DOHH2 (cell line): ENCODE measurements around the gene IFT20.

Experiments used
- H3F3A ChIP-seq: fragments of 200-600 bp; sonication (generic), shearing (Covaris generic); 2 replicates; pipeline ENCODE4 v1.6.0; 2016; ENCODE audit warnings: antibody characterized with exemption, mild to moderate bottlenecking; ENCODE audit not compliant: control insufficient read depth, insufficient read depth
- H3K27ac ChIP-seq: fragments of 200-600 bp; sonication (generic); 2 replicates; pipeline ENCODE4 v1.5.1; 2014; ENCODE audit warnings: low read depth, mild to moderate bottlenecking, low read length, moderate library complexity
- H3K27me3 ChIP-seq: fragments of 200-600 bp; sonication (generic); 2 replicates; pipeline ENCODE4 v1.6.1; 2014; ENCODE audit warnings: mild to moderate bottlenecking, low read length, mixed read lengths; ENCODE audit not compliant: control insufficient read depth
- H3K36me3 ChIP-seq: fragments of 200-600 bp; sonication (generic); 2 replicates; pipeline ENCODE4 v1.6.1; 2014; ENCODE audit warnings: mild to moderate bottlenecking, low read length, moderate library complexity, mixed read lengths; ENCODE audit not compliant: control insufficient read depth
- H3K4me1 ChIP-seq: fragments of 200-600 bp; sonication (generic); 2 replicates; pipeline ENCODE4 v1.6.1; 2014; ENCODE audit warnings: mild to moderate bottlenecking, low read length, mixed read lengths; ENCODE audit not compliant: control insufficient read depth
- H3K4me2 ChIP-seq: fragments of 200-600 bp; sonication (generic); 2 replicates; pipeline ENCODE4 v1.6.0; 2014; ENCODE audit warnings: mild to moderate bottlenecking, low read length, moderate library complexity
- H3K4me3 ChIP-seq: fragments of 200-600 bp; sonication (generic); 2 replicates; pipeline ENCODE4 v1.5.1; 2014; ENCODE audit warnings: mild to moderate bottlenecking, low read length, mixed read lengths
- H3K79me2 ChIP-seq: fragments of 200-600 bp; sonication (generic); 2 replicates; pipeline ENCODE4 v1.6.1; 2014; ENCODE audit warnings: mild to moderate bottlenecking, low read length, mixed read lengths; ENCODE audit not compliant: control insufficient read depth
- H3K9me2 ChIP-seq: fragments of 200-600 bp; sonication (generic); replicated peaks from 2 replicates; pipeline ENCODE4 v1.6.1; 2014; ENCODE audit warnings: mild to moderate bottlenecking, low read length, mixed read lengths; ENCODE audit not compliant: control insufficient read depth
- H3K9me3 ChIP-seq: fragments of 200-600 bp; sonication (generic); 2 replicates; pipeline ENCODE4 v1.6.1; 2014; ENCODE audit warnings: antibody characterized with exemption, low read length, mixed read lengths; ENCODE audit not compliant: control insufficient read depth, insufficient read depth
- H4K20me1 ChIP-seq: fragments of 200-600 bp; sonication (generic); 2 replicates; pipeline ENCODE4 v1.6.0; 2014; ENCODE audit warnings: low read depth, mild to moderate bottlenecking, antibody characterized with exemption, low read length, moderate library complexity; ENCODE audit not compliant: control insufficient read depth, insufficient read depth
- EZH2phosphoT487 ChIP-seq: fragments of 200-600 bp; sonication (generic); IDR thresholded peaks from 2 replicates; pipeline ENCODE4 v1.6.1; 2017; ENCODE audit warnings: borderline replicate concordance, mild to moderate bottlenecking, antibody characterized with exemption, low read length, moderate library complexity, mixed read lengths
- TF ChIP-seq, protein P1 (sequence below): fragments of 200-600 bp; sonication (generic); IDR thresholded peaks from one replicate; pipeline ENCODE4 v1.5.1; 2014; ENCODE audit warnings: antibody characterized with exemption, mild to moderate bottlenecking, low read depth, low read length; ENCODE audit not compliant: poor library complexity, severe bottlenecking

The IFT20 gene

DNA sequence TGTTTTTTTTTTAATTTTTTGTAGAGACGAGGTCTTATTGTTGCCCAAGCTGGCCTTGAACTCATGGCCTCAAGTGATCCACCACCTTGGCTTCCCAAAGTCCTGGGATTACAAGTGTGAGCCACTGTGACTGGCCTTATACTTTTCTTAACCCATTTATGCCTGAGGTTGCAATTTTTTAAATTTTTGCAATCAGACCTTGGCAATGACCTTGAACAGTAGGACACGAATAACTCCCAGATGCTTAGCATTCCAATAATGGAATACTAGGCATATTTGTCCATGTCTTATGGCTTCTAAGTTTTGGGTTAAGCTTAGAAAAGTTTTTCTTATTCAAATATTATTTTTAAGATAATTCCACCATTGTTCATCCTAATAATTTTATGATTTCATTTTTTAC is 44.6 kb downstream of the IFT20 start:
- Histone ChIP-seq H3K27me3 (peaks cover 5% of the 10 kb centered on the region; the same call in 1 of the 2 replicates), H3K27ac (no peak overlapping the region), H4K20me1 (no peaks in the 10 kb centered on the region), H3K9me3 (no peaks in the 10 kb centered on the region), H3K4me1 (no peaks in the 10 kb centered on the region), H3F3A (no peaks in the 10 kb centered on the region), H3K9me2 (no peaks in the 10 kb centered on the region), H3K79me2 (no peaks in the 10 kb centered on the region), H3K36me3 (no peaks in the 10 kb centered on the region), H3K4me3 (no peak overlapping the region), H3K4me2 (no peak overlapping the region)
- TF ChIP-seq, protein P1, sequence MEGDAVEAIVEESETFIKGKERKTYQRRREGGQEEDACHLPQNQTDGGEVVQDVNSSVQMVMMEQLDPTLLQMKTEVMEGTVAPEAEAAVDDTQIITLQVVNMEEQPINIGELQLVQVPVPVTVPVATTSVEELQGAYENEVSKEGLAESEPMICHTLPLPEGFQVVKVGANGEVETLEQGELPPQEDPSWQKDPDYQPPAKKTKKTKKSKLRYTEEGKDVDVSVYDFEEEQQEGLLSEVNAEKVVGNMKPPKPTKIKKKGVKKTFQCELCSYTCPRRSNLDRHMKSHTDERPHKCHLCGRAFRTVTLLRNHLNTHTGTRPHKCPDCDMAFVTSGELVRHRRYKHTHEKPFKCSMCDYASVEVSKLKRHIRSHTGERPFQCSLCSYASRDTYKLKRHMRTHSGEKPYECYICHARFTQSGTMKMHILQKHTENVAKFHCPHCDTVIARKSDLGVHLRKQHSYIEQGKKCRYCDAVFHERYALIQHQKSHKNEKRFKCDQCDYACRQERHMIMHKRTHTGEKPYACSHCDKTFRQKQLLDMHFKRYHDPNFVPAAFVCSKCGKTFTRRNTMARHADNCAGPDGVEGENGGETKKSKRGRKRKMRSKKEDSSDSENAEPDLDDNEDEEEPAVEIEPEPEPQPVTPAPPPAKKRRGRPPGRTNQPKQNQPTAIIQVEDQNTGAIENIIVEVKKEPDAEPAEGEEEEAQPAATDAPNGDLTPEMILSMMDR: no peak
- no peak for TF ChIP-seq EZH2phosphoT487

DNA sequence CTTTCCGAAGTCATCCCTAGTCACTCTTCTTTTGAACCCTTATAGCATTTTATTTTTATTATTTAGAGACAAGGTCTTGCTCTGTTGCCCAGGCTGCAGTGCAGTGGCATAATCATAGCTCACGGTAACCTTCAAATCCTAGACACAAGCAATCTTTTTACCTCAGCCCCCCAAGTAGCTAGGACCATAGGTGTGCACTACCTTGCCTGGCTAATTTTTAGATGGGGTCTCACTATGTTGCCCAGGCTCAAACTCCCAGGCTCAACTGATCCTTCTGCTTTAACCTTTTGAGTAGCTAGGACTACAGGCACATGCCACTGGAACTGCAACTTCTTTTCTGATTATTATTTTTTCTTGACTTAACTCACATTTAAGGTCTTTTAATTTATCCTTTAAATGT is 49.3 kb downstream of the IFT20 start:
- Histone ChIP-seq H3K79me2 (no peaks in the 10 kb centered on the region), H3K9me2 (no peaks in the 10 kb centered on the region), H3K27ac (no peak overlapping the region), H3K4me1 (no peaks in the 10 kb centered on the region), H3K4me2 (no peak overlapping the region), H3K4me3 (no peak overlapping the region), H3K27me3 (peaks cover 8% of the 10 kb centered on the region), H3K9me3 (no peaks in the 10 kb centered on the region), H3F3A (no peaks in the 10 kb centered on the region), H3K36me3 (no peaks in the 10 kb centered on the region), H4K20me1 (no peaks in the 10 kb centered on the region)
- TF ChIP-seq, protein P1: no peak
- no peak for TF ChIP-seq EZH2phosphoT487

DNA sequence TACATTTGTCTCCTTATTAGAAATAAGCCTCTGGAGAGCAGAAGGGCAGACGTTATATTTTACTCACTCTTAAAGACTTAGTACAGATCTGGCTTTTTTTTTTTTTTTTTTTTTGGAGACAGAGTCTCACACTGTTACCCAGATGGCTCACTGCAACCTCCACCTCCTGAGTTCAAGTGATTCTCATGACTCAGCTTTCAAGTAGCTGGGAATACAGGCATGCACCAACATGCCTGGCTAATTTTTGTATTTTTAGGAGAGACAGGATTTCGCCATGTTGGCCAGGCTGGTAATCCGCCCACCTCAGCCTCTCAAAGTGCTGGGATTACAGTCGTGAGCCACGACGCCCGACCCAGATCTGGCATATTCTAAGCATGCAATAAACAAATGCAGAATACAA is 52.7 kb downstream of the IFT20 start:
- no peaks in the 10 kb centered on the region for H3K36me3 ChIP-seq
- no peaks in the 10 kb centered on the region; the same call in 1 of the 2 replicates for H3F3A ChIP-seq
- H3K27ac ChIP-seq: no peak overlapping the region
- no peaks in the 10 kb centered on the region for H4K20me1 ChIP-seq
- TF ChIP-seq EZH2phosphoT487: no peak
- TF ChIP-seq, protein P1: no peak
- H3K4me2 ChIP-seq: no peak overlapping the region
- no peaks in the 10 kb centered on the region for H3K79me2 ChIP-seq
- H3K4me3 ChIP-seq: no peak overlapping the region
- H3K27me3 ChIP-seq: peaks cover 29% of the 10 kb centered on the region
- H3K9me2 ChIP-seq: no peaks in the 10 kb centered on the region
- peaks cover 11% of the 10 kb centered on the region for H3K4me1 ChIP-seq
- H3K9me3 ChIP-seq: no peaks in the 10 kb centered on the region
